GM21619 (cell line): ENCODE data around the gene OAS2.
"Not testable (repeated sequence)": the region's sequence is repeated elsewhere in the genome, so short reads cannot be mapped to it uniquely, and the experiment has no call there.

ENCODE experiments used
- ATAC-seq: cut with Tn5 transposase; IDR thresholded peaks from one replicate; pipeline ENCODE4 v1.9.1; 2021; ENCODE audit not compliant: unreplicated experiment

OAS2 gene

DNA sequence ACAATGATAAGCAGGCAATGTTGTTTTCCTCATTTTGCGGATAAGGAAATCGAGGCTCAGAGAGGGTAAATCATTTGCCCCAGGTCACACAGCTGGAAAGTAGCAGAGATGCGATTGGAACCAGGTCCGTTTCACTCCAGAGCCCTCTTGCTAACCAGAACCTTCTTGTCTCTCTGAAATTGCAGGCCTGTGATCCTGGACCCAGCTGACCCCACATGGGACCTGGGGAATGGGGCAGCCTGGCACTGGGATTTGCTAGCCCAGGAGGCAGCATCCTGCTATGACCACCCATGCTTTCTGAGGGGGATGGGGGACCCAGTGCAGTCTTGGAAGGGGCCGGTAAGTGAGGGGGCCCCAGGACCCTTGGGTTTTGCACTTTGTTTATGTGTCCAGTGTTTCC lies 30.6 kb upstream of the OAS2 start:
- ATAC-seq: no peak

- ATAC-seq: no peak
Observed at GRCh38 chr12:112948806-112949205, 29.5 kb upstream of the OAS2 start.

DNA sequence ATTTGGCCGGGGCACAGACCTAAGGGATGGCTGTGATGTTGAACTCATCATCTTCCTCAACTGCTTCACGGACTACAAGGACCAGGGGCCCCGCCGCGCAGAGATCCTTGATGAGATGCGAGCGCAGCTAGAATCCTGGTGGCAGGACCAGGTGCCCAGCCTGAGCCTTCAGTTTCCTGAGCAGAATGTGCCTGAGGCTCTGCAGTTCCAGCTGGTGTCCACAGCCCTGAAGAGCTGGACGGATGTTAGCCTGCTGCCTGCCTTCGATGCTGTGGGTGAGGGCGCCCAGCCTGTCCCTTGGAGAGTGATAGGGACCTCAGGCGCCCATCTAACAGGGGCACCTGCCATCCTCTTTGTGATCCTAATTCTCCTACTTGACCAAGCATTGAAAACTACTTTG lies 27.6 kb upstream of the OAS2 start:
- no peak for ATAC-seq

DNA sequence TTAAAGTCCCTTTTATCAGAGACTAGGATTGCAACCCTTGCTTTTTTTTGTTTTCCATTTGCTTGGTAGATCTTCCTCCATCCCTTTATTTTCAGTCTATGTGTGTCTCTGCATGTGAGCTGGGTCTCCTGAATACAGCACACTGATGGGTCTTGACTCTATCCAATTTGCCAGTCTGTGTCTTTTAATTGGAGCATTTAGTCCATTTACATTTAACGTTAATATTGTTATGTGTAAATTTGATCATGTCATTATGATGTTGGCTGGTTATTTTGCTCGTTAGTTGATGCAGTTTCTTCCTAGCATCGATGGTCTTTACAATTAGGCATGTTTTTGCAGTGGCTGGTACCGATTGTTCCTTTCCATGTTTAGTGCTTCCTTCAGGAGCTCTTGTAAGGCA lies 21.2 kb upstream of the OAS2 start:
- not testable (repeated sequence) for ATAC-seq

DNA sequence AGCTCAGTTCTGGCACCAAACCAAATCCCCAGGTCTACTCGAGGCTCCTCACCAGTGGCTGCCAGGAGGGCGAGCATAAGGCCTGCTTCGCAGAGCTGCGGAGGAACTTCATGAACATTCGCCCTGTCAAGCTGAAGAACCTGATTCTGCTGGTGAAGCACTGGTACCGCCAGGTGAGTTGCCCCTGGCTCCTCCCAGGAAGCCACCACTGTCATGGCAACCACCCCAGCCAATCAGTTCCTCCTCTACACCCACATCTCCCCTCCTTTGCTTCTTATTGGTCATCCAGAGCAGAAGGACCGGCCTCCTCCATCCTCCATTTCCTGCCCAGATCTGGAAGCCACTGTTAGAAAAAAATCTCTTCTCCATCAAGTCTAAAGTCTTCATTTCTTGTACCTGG lies 17.2 kb upstream of the OAS2 start:
- ATAC-seq: no peak

GRCh38 chr12:112961536-112961935 lies 16.8 kb upstream of the OAS2 start:
- ATAC-seq: no peak

DNA sequence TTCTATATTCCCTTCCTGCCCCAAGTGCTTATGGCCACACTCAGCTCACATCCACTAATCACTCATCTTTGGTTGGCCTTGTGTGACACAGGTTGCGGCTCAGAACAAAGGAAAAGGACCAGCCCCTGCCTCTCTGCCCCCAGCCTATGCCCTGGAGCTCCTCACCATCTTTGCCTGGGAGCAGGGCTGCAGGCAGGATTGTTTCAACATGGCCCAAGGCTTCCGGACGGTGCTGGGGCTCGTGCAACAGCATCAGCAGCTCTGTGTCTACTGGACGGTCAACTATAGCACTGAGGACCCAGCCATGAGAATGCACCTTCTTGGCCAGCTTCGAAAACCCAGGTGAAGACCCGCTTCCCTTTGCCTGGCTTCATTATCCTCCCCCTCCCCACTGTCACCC lies 15.8 kb upstream of the OAS2 start:
- ATAC-seq: no peak

GRCh38 chr12:112963227-112963861 lies 15.0 kb upstream of the OAS2 start:
- no peak for ATAC-seq

DNA sequence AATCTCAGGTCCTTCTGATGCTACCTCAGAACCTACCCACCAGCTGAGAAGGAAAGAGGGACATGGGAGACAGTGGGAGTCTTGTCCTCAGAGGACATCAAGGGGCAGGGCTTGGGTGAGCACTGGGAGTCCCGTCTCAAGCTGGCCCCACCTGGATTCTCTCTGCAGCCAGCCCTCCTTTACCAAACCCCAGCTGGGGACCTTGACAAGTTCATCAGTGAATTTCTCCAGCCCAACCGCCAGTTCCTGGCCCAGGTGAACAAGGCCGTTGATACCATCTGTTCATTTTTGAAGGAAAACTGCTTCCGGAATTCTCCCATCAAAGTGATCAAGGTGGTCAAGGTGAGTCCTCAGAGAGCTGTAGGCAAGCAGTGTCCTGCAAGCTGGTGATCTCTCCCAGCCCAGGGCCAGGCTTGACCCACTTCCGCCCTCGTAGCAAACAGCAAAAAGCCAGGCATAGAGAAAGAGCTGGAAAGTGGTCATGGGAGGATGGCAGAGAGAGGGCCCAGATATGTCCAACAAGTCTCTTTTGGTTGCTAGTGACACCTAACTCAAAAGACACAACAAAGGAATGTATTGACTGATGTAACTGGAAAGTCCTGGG lies 14.2 kb upstream of the OAS2 start:
- ATAC-seq: no peak

- no peak for ATAC-seq
Observed at GRCh38 chr12:112964915-112965314, 13.4 kb upstream of the OAS2 start.

DNA sequence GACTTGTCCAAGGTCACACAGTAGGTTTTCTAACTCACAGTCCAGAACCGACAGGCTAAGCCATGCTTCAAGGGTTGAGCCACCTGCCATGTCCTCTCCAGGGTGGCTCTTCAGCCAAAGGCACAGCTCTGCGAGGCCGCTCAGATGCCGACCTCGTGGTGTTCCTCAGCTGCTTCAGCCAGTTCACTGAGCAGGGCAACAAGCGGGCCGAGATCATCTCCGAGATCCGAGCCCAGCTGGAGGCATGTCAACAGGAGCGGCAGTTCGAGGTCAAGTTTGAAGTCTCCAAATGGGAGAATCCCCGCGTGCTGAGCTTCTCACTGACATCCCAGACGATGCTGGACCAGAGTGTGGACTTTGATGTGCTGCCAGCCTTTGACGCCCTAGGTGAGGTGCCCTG lies 12.7 kb upstream of the OAS2 start:
- no peak for ATAC-seq

- ATAC-seq: no peak
Observed at GRCh38 chr12:112967306-112967705, 11.0 kb upstream of the OAS2 start.

GRCh38 chr12:112967858-112968257 lies 10.5 kb upstream of the OAS2 start:
- no peak for ATAC-seq

DNA sequence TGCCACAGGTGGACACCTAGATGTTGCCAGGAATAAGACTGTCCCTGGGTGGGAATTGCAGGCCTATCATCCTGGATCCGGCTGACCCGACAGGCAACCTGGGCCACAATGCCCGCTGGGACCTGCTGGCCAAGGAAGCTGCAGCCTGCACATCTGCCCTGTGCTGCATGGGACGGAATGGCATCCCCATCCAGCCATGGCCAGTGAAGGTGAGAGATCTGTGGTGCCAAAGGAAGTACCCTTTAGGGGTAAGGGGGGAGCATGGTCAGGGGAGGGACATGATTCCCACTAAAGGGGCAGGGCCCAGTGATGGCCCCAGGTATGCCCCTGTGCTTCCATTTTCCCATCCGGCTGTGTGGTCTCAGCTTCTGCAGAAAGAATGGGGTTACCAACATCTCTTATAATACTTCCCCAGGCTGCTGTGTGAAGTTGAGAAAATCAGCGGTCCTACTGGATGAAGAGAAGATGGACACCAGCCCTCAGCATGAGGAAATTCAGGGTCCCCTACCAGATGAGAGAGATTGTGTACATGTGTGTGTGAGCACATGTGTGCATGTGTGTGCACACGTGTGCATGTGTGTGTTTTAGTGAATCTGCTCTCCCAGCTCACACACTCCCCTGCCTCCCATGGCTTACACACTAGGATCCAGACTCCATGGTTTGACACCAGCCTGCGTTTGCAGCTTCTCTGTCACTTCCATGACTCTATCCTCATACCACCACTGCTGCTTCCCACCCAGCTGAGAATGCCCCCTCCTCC lies 8.6 kb upstream of the OAS2 start:
- no peak for ATAC-seq

- no peak for ATAC-seq
Observed at GRCh38 chr12:112970391-112970790, 7.9 kb upstream of the OAS2 start.

- ATAC-seq: no peak
Observed at GRCh38 chr12:112971248-112971647, 7.1 kb upstream of the OAS2 start.

DNA sequence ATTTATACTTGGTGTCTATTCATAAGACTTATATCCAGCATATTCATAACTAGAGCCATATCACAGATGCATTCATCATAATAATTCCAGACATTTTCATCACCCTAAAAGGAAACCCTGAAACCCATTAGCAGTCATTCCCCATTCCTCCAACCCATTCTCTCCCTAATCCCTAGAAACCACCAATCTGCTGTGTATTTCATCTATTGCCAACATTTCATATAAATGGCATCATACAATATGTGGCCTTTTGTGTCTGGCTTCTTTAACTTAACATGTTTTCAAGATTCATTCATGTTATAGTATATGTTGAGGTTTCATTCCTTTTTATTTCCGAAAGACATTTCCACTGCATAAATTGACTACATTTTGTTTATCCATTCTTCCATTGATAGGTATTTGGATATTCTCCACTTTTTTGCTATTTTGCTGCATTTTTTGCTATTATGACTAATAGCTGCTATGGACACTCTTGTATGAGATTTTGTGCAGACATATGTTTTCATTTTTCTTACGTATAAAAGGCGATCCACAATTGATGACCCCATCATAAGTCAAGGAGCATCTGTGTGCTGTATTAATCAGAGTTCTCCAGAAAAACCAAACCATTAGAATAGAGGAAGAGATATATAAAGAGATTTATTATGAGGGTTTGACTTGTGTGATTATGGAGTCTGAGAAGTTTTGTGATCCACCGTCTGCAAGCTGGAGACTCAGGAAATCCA lies 5.1 kb upstream of the OAS2 start:
- ATAC-seq: no peak

DNA sequence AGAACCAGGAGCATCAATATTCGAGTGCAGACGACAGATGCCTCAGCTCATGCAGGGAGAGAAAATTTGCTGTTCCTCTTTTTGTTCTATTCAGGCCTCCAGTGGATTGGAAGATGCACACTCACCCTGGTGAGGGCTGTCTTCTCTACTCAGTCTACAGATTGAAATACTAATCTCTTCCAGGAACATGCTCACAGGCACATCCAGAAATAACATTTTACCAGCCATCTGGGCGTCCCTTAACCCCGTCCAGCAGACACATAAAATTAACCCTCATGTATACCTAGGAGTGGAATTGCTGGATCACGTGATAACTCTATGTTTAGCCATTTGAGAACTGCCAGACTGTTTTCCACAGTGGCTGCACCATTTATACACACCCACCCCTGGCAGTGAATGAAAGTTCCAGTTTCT lies 4.5 kb upstream of the OAS2 start:
- no peak for ATAC-seq

- ATAC-seq: no peak
Observed at GRCh38 chr12:112974904-112975303, 3.4 kb upstream of the OAS2 start.

GRCh38 chr12:112977139-112977538 lies 1.2 kb upstream of the OAS2 start:
- no peak for ATAC-seq

DNA sequence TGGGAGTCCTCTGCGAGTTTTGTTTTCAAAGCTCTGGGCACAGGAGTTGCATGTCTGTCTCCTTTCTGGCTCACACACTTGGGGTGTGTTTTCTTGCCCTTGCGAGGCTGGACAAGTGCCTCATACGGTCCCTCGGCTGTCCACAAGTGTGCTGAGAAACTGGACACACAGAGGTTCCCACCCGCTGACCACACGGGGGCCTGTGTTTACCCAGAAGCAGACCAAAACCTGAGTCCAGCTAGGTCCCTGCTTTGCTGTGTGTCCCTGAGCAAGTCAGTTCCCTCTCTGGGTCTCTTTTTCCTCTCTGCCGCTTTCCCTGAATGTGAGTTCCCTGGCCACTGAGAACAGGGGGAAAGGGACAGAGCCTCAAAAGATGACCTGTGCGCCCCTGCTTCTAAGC lies 678 bp upstream of the OAS2 start:
- no peak for ATAC-seq
